Measurements from ENCODE around the gene GLE1. TPM values are rescaled to one million over a fixed set of nuclear protein-coding genes. Genes with fewer than 3 reads are reported as not detected.

The GLE1 gene
- total RNA-seq, 1 experiment from 2014 or later, result 74.2 TPM

- no peak overlapping the region for H3K4me2 ChIP-seq
- CTCF ChIA-PET, result no interaction called here
- no peaks in the 10 kb centered on the region for H3K27me3 ChIP-seq (ENCODE audit: insufficient read depth, low read depth)
- H2AFZ ChIP-seq, result no peak overlapping the region
- H3K27ac ChIP-seq, result no peak overlapping the region
- intact Hi-C loops (cut with micrococcal nuclease; ENCODE audit: unreplicated experiment), result loop anchor here (5.0 kb wide), 1 partner anchor 223 kb away; no protein-coding TSS in a partner anchor
- TF ChIP-seq EZH2 (IDR thresholded peaks at IDR 0.05; ENCODE audit: low read depth), result no peak
- TF ChIP-seq CTCF (conservative IDR thresholded peaks at IDR 0.05), result no peak
- H3K36me3 ChIP-seq (ENCODE audit: low read depth), result peaks cover 7% of the 10 kb centered on the region; the same call in 1 of the 2 replicates
- peaks cover 13% of the 10 kb centered on the region; the same call in 1 of the 2 replicates for H3K79me2 ChIP-seq (ENCODE audit: low read depth)
- no peaks in the 10 kb centered on the region for H3K9me3 ChIP-seq (ENCODE audit: insufficient read depth, low read depth)
- H3K4me3 ChIP-seq, result no peak overlapping the region
- DNase-seq, result no peak
- POLR2A ChIA-PET (ENCODE audit: unreplicated experiment), result no interaction called here
- no peaks in the 10 kb centered on the region for H4K20me1 ChIP-seq (ENCODE audit: insufficient read depth)
- no TSS peak for BruUV-seq (replicated peaks)
- H3K9me2 ChIP-seq (ENCODE audit: insufficient read depth), result no peaks in the 10 kb centered on the region
- H3K4me1 ChIP-seq (replicated peaks; ENCODE audit: insufficient read depth), result 0 out of 2 replicates have a peak, but pooled peaks cover 6% of the 10 kb centered on the region
- 0 out of 2 replicates have a peak, but pooled peaks cover 6% of the 10 kb centered on the region for H3F3A ChIP-seq (ENCODE audit: insufficient read depth, low read depth)
Measured at GRCh38 chr9:128459011-128459410, 45.5 kb upstream of the GLE1 start.

GRCh38 chr9:128469070-128469469 lies 35.4 kb upstream of the GLE1 start:
- H3K4me2 ChIP-seq, result no peak overlapping the region
- TF ChIP-seq EZH2 (IDR thresholded peaks at IDR 0.05; ENCODE audit: low read depth), result no peak
- no peak for TF ChIP-seq CTCF (conservative IDR thresholded peaks at IDR 0.05)
- no peaks in the 10 kb centered on the region for H3K79me2 ChIP-seq (ENCODE audit: low read depth)
- no peaks in the 10 kb centered on the region for H3K9me2 ChIP-seq (ENCODE audit: insufficient read depth)
- no peaks in the 10 kb centered on the region for H3F3A ChIP-seq (ENCODE audit: insufficient read depth, low read depth)
- no peaks in the 10 kb centered on the region for H4K20me1 ChIP-seq (ENCODE audit: insufficient read depth)
- no peaks in the 10 kb centered on the region; the same call in 1 of the 2 replicates for H3K36me3 ChIP-seq (ENCODE audit: low read depth)
- H3K4me3 ChIP-seq, result no peak overlapping the region
- H3K4me1 ChIP-seq (replicated peaks; ENCODE audit: insufficient read depth), result no peaks in the 10 kb centered on the region
- no peaks in the 10 kb centered on the region for H3K9me3 ChIP-seq (ENCODE audit: insufficient read depth, low read depth)
- ChIA-PET CTCF (no interaction called here), POLR2A (ENCODE audit: unreplicated experiment) (no interaction called here)
- BruUV-seq (replicated peaks), result no TSS peak
- no peak overlapping the region for H3K27ac ChIP-seq
- no peaks in the 10 kb centered on the region for H3K27me3 ChIP-seq (ENCODE audit: insufficient read depth, low read depth)
- intact Hi-C loops (cut with micrococcal nuclease; ENCODE audit: unreplicated experiment), result no loop called here
- no peak overlapping the region for H2AFZ ChIP-seq
- no peak for DNase-seq

GRCh38 chr9:128470560-128470959 lies 34.0 kb upstream of the GLE1 start:
- no peak for DNase-seq
- no peaks in the 10 kb centered on the region for H3K79me2 ChIP-seq (ENCODE audit: low read depth)
- no TSS peak for BruUV-seq (replicated peaks)
- H3K4me1 ChIP-seq (replicated peaks; ENCODE audit: insufficient read depth), result no peaks in the 10 kb centered on the region
- no peaks in the 10 kb centered on the region for H3K9me3 ChIP-seq (ENCODE audit: insufficient read depth, low read depth)
- H3K36me3 ChIP-seq (ENCODE audit: low read depth), result peaks cover 5% of the 10 kb centered on the region; the same call in 1 of the 2 replicates
- no peak overlapping the region for H3K27ac ChIP-seq
- CTCF ChIA-PET, result no interaction called here
- POLR2A ChIA-PET (ENCODE audit: unreplicated experiment), result no interaction called here
- intact Hi-C loops (cut with micrococcal nuclease; ENCODE audit: unreplicated experiment), result no loop called here
- no peak overlapping the region for H2AFZ ChIP-seq
- H4K20me1 ChIP-seq (ENCODE audit: insufficient read depth), result no peaks in the 10 kb centered on the region
- H3K4me2 ChIP-seq, result no peak overlapping the region
- H3K9me2 ChIP-seq (ENCODE audit: insufficient read depth), result no peaks in the 10 kb centered on the region
- H3K4me3 ChIP-seq, result no peak overlapping the region
- no peaks in the 10 kb centered on the region for H3F3A ChIP-seq (ENCODE audit: insufficient read depth, low read depth)
- no peak for TF ChIP-seq EZH2 (IDR thresholded peaks at IDR 0.05; ENCODE audit: low read depth)
- no peak for TF ChIP-seq CTCF (conservative IDR thresholded peaks at IDR 0.05)
- no peaks in the 10 kb centered on the region for H3K27me3 ChIP-seq (ENCODE audit: insufficient read depth, low read depth)
